ENCODE results near the gene NAXE.
"Not testable (repeated sequence)": the region's sequence is repeated elsewhere in the genome, so short reads cannot be mapped to it uniquely, and the experiment has no call there.

The NAXE gene

GRCh38 chr1:156594190-156594589 lies 2.6 kb downstream of the NAXE start:
- no peak for DNase-seq

GRCh38 chr1:156595016-156595415 lies 3.4 kb downstream of the NAXE start:
- DNase-seq, result no peak

GRCh38 chr1:156596426-156596825 lies 4.8 kb downstream of the NAXE start:
- DNase-seq, result no peak

- no peak for DNase-seq
These were observed 6.5 kb downstream of the NAXE start for GRCh38 chr1:156598125-156598524.

GRCh38 chr1:156598731-156599432 lies 7.3 kb downstream of the NAXE start:
- DNase-seq, result no peak

GRCh38 chr1:156599811-156600210 lies 8.2 kb downstream of the NAXE start:
- no peak for DNase-seq

- DNase-seq, result no peak
These were observed 9.2 kb downstream of the NAXE start for GRCh38 chr1:156600733-156601121.

- no peak for DNase-seq
These were observed 9.7 kb downstream of the NAXE start, which contains the start of gene GPATCH4 for GRCh38 chr1:156601122-156601830. Gene GPATCH4, minus strand, starts transcription at chr1:156601479.

- no peak for DNase-seq
These were observed 10.3 kb downstream of the NAXE start for GRCh38 chr1:156601892-156602291.

- no peak for DNase-seq
These were observed 11.0 kb downstream of the NAXE start for GRCh38 chr1:156602557-156602993.

GRCh38 chr1:156607344-156607743 lies 15.8 kb downstream of the NAXE start:
- not testable (repeated sequence) for DNase-seq

- DNase-seq, result no peak
These were observed 16.6 kb downstream of the NAXE start for GRCh38 chr1:156608036-156608674.

- DNase-seq, result no peak
These were observed 17.4 kb downstream of the NAXE start for GRCh38 chr1:156608981-156609380.

- DNase-seq, result not testable (repeated sequence)
These were observed 18.5 kb downstream of the NAXE start for GRCh38 chr1:156610072-156610471.

GRCh38 chr1:156612666-156613065 lies 21.1 kb downstream of the NAXE start:
- DNase-seq, result no peak

GRCh38 chr1:156615946-156616345 lies 24.4 kb downstream of the NAXE start:
- no peak for DNase-seq

- no peak for DNase-seq
These were observed 24.9 kb downstream of the NAXE start for GRCh38 chr1:156616463-156616862.

- no peak for DNase-seq
These were observed 27.4 kb downstream of the NAXE start, which contains the start of gene HAPLN2 for GRCh38 chr1:156618853-156619581. Gene HAPLN2, plus strand, starts transcription at chr1:156619415. Its CDS starts 4,076 bp downstream, at chr1:156623491.

GRCh38 chr1:156619582-156619955 lies 28.0 kb downstream of the NAXE start:
- DNase-seq, result no peak

GRCh38 chr1:156622581-156623297 lies 31.2 kb downstream of the NAXE start:
- DNase-seq, result no peak

- peak; percentile 56 for DNase-seq
These were observed 32.6 kb downstream of the NAXE start for GRCh38 chr1:156623946-156624813.
